GM23248 (cell line): ENCODE data around the gene DAG1.

Experiments
- EZH2 ChIP-seq: fragments of 200-600 bp; sonication (generic); IDR thresholded peaks from 2 replicates; pipeline ENCODE4 v1.6.1; 2018; ENCODE audit warnings: antibody characterized with exemption, mild to moderate bottlenecking; ENCODE audit not compliant: insufficient read depth, poor library complexity, severe bottlenecking
- EZH2phosphoT487 ChIP-seq: fragments of 200-600 bp; sonication (generic); IDR thresholded peaks from 2 replicates; pipeline ENCODE4 v1.6.1; 2018; ENCODE audit warnings: antibody characterized with exemption, moderate library complexity, mild to moderate bottlenecking, low read depth; ENCODE audit not compliant: insufficient read depth

DNA sequence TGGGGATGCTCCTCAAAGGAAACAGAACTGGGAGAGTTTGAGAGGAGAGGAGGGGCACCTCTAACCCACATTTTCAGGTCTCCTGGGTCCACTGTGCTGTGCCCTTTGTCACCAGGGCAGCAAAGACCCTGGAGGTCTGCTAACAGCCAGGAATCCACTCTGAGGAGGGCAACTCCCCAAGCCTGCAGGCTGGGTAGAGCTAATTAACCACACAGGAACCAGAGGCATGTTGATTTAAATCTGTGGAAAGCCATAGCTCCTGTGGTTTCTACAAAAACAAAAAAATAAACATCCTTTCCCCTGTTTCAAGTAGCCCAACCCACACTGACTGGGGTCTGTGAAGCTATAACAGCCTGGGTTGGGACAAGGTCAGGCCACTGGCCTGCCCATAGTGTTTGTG is 82.0 kb downstream of the DAG1 start:
- TF ChIP-seq EZH2phosphoT487 = no peak
- TF ChIP-seq EZH2 = no peak
